DMS153 treated with DMSO at 0.1 percent for 48 hours (cell line): ENCODE data around the gene PCSK5.
"Not testable (repeated sequence)": the region's sequence is repeated elsewhere in the genome, so short reads cannot be mapped to it uniquely, and the experiment has no call there.

Source experiments
- DNase-seq: peaks from one replicate; lab custom pipeline; 2025; ENCODE audit not compliant: unreplicated experiment; lab: John Stamatoyannopoulos, UW

The PCSK5 gene

DNA sequence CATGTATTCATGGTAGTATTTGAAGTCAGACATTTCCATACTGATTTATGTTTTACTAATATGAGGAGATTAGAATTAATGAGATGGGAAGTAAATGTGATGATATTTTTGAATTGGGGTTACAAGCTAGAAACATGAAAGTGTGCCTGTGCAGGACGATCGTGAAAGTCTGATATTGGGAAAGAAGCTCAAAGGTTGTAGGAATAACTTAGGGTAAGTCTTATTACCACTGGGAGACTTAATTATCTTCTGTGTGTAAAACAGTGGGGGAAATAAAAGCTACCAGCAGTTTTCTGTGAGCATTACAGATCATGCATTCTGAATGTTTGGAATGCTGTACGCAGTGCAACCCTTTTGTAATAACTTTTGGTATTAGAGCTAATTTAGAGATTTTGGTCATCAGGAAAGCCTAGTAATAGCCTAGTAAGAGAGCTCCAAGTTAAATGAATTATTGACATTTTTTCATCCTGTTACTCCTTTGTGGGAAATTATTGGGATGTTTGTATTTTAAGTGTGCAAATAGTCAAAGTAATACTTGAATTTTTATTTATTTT is 153.9 kb downstream of the PCSK5 start:
- DNase-seq, result no peak

DNA sequence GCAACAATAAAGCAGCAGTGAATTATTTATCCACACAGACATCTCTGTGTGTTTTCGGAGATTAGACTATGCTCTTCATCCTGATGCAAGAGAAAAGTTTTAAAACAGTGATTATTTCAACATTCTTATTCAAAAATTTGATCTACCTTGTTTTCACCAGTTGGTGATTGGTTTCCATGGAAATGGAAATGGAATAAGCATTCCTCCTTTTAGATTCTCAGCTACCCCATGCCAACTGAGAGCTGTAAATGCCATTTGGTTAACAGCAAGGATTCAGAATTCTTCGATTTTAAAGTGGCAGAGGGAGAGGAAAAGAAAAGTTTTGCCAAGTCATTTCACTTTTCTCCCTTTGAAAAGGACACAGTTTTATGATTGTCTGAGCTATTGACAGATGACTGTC is 154.7 kb downstream of the PCSK5 start:
- DNase-seq, result no peak

DNA sequence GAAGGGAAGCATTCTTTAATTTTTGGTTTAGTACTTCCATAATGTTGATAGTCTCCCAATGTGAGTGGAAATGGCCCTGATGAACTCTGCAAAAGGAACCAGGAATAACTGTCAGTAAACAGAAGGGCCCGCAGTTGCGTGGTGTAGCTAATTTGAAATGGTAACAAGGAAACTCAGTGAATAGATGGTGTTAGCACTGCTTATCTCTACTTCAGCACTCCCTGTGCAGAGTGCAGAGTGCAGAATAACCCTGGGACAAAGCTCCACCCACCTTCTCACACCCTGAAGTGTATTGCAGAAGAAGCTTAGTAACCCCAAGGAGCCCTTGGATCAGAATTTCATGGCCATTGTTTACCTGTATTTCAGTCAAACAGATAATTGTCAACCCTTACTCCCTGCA is 158.9 kb downstream of the PCSK5 start:
- no peak for DNase-seq

DNA sequence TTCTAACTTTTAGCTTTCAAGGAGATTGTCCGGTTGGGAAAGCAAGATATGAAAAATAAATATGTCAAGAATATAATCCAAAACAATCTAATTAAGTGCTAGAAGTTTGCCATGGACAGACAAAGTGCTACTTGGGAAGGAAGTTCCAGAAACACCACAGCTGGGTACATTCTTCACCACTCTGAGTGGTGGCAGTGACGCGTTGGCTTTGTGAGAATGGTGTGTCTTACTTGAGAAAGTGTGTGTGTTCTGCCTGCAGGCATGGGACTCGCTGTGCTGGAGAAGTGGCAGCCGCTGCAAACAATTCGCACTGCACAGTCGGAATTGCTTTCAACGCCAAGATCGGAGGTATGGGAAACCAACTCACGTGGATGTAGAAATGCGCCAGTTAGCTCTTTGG is 177.2 kb downstream of the PCSK5 start:
- DNase-seq, result no peak

DNA sequence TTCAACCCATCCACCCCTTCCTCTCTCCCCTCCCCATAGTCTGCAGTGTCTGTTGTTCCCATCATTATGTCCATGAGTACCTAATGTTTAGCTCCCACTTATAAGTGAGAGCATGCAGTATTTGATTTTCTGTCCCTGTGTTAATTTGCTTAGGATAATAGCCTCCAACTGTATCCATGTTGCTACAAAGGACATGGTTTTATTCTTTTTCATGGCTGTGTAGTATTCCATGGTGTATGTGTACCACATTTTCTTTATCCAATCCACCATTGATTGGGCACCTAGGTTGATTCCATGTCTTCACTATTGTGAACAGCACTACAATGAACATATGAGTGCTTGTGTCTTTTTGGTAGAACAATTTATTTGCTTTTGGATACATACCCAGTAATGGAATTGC is 187.1 kb downstream of the PCSK5 start:
- DNase-seq, result no peak

DNA sequence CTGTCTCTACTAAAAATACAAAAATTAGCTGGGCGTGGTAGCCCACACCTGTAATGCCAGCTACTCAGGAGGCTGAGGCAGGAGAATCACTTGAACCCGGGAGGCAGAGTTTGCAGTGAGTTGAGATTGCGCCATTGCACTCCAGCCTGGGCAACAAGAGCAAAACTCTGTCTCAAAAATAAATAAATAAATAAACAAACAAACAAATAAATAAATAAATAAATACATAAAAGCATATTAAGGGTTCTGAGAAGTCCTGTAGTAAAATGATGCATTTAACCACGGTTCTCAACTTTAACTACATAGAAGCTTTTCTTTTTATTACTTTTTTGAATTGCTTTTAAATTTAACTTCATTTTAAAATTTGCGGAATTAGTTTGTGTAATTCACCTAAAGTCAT is 190.8 kb downstream of the PCSK5 start:
- not testable (repeated sequence) for DNase-seq

DNA sequence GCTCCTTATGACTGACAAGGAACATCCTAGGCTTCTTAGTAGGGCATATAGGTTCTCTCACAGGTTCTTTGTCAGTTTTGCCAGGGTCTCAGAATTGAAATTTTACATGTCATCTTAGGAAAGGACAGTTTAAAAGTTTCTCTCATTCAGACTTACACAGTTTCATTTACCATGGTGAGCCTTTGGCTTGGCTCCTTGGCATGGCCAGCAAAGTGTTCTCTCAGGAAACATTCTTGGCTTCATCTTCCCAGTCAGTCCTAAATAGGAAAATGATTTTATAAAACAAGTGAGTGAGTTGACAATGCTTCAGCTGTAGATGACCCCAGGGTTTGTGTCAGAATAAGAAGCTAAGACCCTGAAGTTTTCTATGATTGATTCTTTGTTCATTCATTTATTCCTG is 191.6 kb downstream of the PCSK5 start:
- DNase-seq, result no peak

DNA sequence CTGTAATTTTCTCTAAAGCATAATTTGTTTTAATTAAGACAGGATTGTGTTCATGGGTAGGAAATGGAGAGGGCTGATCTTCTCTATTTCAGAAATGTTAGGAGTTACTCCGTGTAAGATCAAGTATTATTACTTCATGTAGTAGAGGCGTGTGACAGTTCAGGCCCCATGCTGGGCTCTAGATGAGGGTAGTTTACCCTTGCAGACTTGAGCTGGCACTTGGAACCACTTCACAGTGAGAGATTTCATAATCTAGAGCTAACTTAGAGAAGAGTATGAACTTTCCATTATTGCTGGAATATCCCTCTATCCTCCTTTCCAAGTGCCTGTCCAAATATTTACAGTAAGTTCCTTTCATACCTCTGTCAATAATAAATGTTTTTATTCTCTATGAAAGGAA is 195.1 kb downstream of the PCSK5 start:
- DNase-seq, result no peak

DNA sequence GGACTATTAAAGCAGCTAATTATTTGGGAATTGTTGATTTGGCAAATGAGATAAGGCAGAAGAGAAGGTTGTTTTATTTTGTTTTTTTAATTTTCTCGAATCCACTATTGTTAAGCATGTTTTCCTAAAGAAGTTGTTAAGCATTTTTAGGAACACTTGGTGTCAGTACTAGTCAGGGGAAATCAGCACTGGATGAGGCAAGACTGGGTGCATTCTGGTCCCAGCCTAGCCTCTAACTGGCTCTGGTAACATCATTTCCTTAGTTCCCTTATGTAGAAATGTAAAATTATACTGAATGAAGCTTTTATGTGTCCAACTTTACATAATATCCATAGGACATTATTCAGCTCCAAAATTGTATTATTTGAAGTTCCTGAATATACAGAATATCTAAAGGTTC is 196.1 kb downstream of the PCSK5 start:
- DNase-seq, result no peak

DNA sequence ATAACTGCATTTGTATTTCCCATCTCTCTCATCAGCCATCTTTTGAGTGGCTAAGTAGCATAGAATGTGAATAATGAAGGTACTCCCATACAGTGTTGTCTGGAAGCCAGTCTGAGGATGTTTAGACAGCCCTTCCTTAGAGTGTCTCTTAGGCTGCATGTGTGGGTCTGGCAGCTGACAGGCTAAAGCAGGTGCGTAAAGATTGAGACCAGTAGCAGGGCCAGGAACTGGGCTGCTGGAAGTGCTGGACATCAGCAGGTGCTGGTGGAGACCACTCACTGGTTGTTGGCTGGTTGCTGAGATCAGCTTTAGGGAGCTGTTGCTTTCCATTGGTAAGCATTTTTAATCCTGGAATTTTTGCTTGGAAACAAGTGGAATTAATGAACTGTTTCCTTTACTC is 197.5 kb downstream of the PCSK5 start:
- no peak for DNase-seq

DNA sequence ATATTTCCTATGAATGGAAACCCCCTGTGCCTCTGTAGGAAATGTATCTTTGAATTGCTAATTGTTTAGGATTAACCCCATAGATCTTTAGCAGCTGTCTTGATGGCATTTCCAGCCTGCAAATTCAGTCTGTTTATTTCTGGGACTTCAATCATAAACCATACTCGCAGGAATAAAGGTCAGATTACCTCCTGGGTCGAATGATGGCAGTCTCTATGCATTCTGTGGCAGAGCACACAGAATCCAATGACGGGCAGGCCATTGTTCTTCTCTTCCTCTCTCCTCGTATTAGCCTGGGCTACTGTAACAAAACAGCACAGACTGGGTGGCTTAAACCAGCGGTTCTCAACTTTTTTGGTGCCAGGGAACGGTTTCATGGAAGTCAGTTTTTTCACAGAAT is 199.9 kb downstream of the PCSK5 start:
- DNase-seq, result no peak

DNA sequence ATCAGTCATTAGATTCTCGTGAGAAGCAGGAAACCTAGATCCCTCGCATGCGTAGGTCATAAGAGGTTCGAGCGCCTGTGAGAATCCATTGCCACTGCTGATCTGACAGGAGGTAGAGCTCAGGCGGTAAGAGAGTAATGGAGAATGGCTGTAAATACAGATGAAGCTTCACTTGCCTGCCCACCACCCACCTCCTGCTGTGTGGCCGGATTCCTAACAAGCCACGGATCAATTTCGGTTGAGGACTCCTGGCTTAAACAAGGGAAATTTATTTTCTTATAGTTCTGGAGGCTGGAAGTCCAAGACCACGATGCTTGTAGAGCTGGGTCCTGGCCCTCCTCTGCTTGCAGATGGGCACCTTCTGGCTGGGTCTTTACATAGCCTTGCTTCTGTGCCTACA is 200.4 kb downstream of the PCSK5 start:
- DNase-seq, result no peak

DNA sequence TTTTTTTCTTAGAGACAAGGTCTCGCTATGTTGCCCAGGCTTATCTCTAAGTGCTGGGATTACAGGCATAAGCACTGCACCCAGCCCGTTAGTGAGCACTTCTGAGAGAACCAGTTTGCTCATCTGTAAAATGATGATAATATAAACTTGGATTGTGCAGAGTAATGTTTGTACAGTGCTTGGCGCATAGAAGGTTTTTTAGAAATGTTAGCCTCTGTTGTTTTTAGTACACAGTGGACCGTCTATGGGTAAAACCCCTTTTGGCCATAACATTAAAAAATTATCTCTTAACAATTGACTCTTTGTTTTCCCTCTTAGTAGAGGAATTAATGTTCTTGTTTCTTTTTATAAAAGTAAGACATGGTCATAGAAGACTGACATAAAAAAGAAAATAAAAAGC is 202.1 kb downstream of the PCSK5 start:
- no peak for DNase-seq

DNA sequence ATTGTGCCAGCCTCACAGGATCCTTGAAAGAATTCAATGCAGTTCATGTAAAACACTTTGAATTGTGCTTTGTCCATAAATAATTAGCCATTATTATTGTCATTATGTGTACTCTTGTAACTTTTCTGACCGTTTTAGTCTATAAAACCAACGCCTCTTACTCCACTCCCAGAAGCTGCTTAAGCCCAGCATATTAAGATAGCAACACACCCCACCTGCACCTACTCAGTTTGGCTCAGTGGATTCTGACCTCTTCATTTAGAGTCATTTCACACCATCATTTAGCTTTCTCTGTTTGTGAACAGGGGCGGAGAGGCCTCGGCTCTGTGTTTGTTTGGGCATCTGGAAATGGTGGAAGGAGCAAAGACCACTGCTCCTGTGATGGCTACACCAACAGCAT is 205.1 kb downstream of the PCSK5 start:
- DNase-seq, result no peak

DNA sequence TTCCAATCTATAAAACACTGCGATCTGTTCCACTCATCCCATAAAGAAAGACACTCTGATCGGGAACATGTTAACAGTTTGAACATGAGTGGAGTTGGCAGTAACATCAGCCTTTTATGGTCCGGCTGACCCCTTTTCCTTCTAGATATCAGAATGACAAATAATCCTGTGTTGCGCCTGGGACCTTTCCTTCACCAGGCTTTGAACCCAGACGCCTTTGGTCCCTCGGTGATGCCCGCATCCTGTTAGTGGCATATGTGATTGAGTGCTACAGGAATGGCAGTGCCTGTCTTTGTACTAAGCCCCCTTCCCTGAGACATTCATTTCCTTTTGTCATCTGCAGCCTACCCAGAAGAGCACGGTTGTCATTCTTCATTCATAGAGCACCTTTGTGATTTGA is 209.0 kb downstream of the PCSK5 start:
- no peak for DNase-seq

DNA sequence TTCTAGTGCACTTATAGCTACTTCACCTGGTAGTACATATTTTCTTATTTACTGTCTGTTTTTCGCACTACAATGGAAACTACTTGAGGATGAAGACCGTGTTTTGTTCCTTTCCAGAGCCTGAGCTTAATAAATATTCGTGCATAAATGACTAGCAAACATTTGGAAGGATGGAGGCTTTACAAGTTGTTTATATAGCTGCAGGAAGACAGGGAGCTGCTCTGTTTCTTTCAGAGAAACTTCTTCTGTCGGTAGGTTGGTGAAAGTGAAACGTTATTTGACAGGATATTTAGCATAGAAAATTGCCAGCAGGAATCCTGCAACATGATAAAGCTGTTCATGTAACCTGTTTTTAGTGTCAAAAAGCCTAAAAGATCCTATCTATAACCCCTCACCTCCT is 210.6 kb downstream of the PCSK5 start:
- DNase-seq, result no peak

DNA sequence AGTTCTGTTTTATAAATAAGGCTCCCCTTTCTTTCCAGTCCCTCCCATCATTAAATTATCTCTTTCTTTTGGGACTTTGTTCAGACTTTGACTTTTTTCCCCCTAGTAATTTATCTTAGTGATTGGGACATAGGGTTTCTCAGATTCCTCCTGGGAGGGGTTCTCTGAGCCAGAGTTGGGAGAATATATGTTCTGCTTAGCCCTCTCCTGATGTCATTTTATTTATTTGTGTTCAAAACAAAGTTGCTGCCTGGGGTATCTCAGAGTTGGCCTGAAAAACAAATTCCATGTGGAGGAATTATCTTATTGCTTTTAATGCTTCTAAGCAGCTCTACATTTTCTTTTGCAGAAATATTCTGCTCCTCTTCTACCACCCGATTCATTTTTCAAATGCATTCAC is 211.0 kb downstream of the PCSK5 start:
- DNase-seq, result no peak

DNA sequence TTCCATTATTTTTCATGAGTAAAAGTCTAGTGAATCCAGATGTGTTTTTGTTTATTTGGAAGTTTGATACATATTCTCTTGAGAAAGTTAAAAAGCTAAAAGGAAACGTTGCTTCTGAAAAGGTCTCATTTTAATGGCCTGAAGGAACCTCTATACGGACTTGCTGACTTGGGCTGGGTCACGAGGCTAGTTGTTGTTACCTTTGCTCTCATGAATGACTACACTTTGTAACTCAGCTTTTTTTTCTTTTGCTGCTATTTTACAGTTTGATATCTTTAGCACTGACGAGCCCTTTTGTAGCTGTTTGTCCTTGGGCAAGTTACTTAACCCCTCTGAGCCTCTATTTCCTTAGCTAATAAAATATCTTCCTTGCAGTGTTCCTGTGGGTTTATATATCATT is 211.5 kb downstream of the PCSK5 start:
- DNase-seq, result no peak

DNA sequence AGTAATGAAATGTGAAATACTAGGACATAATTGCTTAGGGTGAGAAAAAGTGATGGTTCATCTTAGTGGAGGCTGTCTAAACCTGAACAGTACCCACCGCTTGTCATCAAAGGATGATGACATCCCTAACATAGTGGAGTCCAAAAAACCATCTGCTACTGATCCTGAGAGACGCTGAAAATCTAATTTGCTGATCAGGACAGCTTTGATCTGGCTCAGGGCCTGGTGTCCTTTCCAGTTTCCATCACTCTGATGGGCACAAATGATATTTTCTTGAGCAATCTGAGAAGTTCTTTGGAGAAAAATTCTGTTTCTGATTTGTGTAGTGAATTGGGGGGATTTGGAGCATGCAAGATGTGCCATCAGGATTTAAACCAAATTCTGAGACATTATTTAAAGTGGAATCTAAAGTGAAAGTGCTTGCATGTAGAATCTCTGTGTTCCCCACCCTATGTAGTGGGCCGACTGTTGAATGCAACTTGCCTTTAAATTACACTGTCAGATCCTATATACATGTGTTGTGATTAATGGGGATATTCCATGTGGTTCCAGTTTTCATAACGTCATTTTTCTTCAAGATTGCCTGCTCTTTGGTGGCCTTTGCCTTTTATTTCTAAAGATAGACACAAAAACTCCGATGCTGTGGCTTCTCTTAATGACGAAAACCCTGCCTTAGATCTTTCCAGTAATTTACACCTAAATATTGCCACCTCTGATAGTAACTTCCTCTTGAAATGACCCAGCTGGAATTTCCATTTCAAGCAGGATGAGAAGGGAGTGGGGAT is 213.2 kb downstream of the PCSK5 start:
- no peak for DNase-seq

DNA sequence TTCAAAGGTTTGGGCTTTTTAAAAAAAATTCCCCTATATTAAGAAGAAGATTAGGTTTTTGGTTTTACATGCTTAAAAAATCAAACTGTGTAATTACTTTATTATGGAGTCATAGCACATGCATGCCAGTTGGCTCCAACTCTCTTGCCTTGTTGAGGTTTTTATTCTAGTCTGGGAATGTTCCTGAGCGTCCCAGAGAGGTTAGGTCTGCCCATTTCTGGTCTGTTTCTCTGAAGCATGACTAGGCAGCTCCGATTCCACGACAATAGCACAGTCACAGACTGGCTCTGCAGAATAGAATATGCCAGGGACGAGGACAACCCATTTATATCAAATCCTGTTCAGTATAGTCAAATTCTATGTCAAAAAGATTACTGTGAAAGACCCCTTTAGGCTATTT is 217.0 kb downstream of the PCSK5 start:
- DNase-seq, result no peak

DNA sequence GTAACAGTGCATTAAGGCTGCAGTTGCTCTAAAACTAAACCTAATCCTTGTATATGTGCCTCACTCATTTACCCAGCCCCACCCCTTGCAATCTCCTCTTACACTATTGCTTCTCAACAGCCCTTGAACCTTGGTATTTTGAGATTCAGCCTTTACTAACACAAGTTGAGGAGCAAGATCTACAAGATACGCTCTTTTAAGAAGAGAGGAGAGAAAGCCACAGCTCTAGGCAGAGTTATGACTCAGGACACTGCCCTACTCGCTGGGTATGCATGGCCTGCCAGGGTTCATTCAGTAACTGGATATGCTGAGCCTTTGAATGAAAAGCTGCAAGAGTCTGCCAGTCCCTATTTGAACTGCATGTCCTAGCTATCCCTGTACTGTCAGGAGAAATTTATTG is 219.5 kb downstream of the PCSK5 start:
- DNase-seq, result no peak

DNA sequence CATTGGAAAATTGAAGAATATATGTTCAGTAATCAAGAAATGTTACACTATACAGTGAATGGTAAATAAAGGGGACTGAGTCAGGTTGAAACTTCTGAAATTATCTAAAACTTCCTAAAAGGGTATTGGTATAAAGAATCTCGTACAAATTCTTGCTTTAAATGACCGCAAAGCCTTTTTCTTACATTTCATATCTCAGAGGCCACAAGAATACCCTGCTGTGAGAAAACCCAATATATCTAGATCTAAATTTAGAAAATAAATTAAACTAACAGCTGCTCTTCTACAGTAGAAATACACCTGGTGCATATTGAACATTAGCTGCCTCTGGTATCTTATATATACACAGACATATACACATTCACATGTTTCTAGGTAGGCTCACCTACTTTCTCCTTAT is 221.7 kb downstream of the PCSK5 start:
- no peak for DNase-seq

DNA sequence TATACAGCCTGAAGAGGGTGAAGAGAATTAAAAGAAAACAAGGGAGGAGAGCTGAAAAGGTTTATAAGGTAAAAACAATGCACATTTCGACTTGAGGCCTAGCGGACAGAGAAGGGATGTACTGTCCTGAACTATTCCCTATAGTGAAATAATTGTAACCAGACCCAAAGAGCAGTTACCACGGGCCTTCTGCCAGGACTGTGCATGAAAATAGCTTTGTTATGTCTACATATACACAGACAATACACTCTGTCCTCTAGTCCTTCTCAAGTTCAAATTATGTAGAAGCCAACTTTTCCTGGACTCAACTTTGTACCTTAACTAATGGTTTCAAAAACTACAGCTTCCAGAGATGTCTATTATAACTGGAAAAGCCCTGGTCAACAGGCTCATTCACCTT is 223.7 kb downstream of the PCSK5 start:
- no peak for DNase-seq
